ENCODE results near the gene NGDN.

GRCh38 chr14:23465261-23465660, 4.2 kb upstream of the NGDN start:
- TF ChIP-seq CTCF (IDR thresholded peaks at IDR 0.05) (no peak), POLR2A (IDR thresholded peaks at IDR 0.05) (no peak)

All from lower leg skin (tissue), 3 donors.